Fibroblast of skin of abdomen (primary cell): ENCODE results near the gene DAO. TPM values are rescaled to one million over a fixed set of nuclear protein-coding genes. Genes with fewer than 3 reads are reported as not detected.
"Not testable (repeated sequence)": the region's sequence is repeated elsewhere in the genome, so short reads cannot be mapped to it uniquely, and the experiment has no call there.

ENCODE experiments used
- DNase-seq: peaks from one replicate; pipeline ENCODE4 v3.0.0-alpha.2; 2013
- polyA plus RNA-seq, 2 experiments: library from polyadenylated mRNA; unstranded; fragments of 120-200 nt; gene quantifications; one replicate each; pipeline ENCODE4 v1.2.1, GENCODE V29; 2013; ENCODE audit not compliant: insufficient read length in 2 of 2

Gene DAO
- not detected for polyA plus RNA-seq (2013, experiment 1 of 2; ENCODE audit: insufficient read length)
- polyA plus RNA-seq (2013, experiment 2 of 2; ENCODE audit: insufficient read length) = not detected

DNA sequence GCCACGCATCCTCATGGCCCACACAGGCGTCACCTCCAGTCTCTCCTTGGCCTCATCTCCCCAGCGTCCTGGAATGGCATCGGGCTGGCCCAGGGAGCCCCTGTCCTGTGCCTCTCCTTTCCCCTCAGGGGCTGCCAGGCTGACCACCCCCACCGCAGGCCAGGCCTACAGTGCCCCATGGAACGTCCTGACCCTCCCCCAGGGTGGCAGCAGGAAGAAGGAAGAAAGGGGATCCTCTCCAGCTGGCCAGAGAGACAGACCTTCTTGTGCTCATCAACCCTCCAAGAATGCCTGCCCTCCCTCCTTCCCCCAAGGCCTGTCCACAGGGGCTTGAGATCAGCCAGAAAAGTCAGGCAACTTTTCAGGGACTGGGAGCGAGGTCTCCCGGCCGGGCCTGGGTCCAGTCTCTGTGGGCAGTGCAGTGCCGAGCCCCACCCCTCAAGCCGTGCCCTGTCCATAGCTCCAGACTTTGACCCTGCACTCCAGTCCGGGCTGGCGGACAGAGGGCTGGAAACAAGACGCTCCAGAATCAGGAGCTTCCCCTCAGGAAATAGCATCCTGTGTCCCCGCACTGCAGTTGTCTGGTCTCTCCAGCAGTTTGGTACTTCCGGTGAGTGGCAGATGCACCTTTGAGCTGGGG lies at the start of gene DAO:
TSS of gene DAO (plus strand) at position 478 of the 640 bp plus-strand sequence. CDS start 4,915 bp downstream, outside the sequence.
- DNase-seq = no peak

DNA sequence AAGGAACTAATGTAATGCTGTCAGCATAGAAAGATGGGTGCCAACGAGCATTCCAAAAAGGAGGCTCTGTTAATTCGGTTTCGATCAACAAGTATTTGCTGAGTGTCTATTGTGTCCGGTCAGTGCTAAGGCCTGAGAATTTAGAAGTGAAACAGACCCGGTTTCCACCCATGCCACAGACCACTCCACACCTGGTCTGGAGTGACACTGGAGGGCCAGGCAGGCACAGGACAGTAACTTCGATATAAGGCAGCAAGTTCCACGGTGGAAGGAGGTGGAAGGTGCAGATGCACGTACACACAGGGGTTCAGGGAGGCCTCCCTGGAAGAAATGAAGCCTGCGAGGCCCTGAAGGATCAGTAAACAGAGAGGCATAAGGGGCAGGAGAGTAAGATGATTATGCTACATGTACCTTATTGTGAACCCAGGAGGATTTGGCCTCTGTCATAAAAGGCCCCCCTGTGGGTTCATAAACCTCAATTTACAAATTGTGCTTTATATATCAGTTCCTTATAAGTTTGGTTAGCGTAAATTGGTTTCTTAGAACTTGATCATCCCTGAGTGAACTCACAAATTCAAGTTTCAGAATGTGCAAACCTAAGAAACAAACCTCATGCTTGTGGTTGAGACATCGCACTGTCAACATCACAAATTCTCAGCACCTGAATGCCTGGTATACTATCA lies 48.4 kb upstream of the DAO start:
- no peak for DNase-seq

DNA sequence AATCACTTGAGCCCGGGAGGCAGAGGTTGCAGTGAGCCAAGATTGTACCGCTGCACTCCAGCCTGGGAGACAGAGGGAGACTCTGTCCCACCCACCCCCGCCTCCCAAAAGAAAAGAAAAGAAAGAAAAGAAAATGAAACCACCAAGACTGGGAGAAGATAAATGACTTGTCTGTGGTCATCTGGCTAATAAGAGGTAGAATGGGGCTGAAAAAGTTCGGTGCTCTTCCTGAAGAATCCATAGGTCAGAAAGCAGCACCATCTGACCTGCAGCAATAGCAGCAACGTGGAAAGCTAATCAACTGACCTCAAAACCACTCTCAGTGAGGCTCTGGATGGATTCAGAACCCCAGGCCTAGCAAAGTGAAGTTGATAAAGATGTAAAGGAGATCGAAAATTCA lies 47.7 kb upstream of the DAO start:
- no peak for DNase-seq

DNA sequence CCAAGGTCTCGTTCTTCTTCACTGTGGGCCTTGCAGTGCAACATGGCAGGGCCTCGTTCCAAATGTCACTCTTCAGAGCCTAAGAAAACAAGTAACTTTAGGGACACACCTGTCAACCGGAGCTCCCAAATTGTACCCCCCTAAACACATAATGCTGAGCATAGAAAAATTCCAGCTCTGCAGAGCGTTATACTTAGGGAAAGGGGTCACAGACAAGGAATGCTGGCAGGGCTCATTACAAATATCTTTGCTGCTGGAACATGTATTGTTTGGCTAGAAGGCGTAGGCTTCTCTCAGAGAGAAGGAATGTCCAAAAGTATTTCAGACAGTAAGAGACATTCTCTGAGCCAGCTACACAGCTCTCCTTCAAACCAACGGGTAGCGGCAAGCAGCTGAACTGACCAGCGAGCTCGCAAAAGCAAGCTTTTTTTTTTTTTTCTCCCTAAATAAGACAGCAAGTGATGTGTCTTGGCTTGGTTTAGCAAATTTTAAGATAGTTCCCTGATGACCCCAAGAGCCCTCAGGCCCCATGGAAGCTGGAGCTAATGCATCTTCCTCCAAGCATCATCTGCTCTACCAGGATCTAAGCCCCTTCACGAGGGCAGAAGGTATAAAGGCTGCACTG lies 47.0 kb upstream of the DAO start:
- DNase-seq = peak; percentile 92

DNA sequence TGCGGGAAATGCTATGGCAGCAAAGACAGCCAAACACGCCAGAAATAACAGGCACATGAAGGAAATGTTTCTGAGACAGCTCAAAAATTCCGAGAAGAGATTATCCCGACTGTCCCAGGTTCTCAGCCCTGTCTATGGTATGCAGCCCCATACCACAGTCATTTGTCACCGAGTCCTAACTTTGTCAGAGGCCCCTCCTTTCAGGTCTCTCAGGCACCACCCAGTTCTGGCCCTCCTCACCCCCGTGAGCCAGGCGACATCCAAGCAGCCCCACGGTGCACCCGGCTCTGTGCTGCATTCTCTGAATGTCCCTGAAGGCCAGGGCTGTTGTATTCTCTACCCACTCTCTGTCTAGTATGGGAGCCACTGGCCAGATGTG lies 46.5 kb upstream of the DAO start:
- DNase-seq = peak; percentile 94

DNA sequence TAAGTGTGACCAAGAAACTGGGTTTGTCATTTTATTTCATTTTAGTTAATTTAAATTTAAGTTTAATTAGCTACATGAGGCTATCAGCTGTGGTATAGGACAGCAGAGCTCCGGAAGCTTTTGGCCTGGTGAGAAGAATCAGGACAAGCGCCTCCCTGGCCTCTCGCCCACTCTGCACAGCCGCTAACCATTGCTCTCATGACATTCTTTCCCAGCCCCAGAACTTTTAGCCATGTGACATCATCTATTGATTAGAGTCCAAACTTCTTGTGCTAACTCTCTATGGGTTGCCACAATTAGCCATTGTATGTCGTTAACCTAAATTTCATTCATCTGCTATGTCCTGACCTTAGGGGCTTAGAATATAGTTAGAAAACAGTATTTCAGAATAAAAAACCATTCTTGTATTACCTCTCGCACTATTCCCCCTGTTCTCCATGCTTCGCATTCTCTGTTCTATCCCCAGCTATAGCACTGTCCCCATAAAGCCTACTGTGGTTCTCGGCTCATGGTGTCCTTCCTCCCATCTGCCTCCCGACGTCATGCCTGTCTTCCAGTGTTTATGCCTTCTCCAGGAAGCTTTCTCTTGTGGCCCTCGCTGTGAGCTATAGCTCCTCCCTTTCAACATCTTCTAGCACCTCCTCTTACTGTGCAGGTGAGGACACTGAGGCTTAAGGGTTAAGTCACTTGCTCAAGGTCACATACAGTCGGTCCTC lies 46.0 kb upstream of the DAO start:
- DNase-seq = peak; percentile 81

DNA sequence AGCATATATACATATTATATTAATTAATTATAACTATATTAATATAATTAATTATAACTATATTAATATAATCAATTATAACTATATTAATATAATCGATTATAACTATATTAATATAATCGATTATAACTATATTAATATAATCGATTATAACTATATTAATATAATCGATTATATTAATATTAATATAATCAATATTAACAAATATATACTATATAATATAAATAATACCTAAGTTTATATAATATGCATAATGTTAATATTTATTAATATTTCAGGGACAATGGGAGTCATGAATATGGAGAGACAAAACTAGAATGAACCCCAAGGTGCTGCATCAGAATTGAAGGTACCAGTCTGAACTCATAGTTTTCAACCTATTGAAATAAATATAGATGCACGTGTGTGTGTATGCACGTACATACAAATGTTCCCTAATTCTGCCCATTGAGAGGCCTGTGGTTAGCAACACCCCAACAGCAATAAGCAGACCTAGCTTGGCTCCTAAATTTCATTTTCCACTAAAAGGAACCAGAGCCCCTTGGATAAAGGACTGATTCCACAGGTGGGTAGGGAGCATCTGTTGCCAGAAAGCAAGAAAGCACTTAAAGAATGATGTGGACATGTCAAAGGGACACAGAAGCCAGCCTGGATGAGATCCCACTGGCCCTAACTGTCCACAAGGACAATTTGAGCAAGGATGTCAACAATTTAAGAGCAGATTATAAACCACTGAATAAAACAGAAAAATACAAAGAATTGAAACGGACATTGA lies 43.8 kb upstream of the DAO start:
- DNase-seq = no peak

DNA sequence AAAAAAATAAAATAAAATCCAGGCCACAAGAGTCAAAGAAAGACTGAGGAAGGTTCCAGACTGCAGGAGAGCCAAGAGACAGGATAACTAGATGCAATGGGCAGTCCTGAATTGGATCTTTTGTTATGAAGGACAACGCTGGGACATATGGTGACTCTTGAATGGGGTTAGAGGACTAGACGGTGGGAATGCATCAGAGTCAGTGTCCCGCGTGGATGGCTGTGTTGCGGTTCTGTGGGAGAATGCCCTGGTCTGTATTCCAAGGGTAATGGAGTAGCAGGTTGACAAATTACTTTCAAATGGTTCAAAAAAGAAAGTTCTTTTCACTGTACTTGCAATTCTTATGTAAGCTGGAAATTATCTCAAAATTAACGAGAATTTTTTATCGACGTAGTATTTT lies 42.7 kb upstream of the DAO start:
- DNase-seq = no peak

DNA sequence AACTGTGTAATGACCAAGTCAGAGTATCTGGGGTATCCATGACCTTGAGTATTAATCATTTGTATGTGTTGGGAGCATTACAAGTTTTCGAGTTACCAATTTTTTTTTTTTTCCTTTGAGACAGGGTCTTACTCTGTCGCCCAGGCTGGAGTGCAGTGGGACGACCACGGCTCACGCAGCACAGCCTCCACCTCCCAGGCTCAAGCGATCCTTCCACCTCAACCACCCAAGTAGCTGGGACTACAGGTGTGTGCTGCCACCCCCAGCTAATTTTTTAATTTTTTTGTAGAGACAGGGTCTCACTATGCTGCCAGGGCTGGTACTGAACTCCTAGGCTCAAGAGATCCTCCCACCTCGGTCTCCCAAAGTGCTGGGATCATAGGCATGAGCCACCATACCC lies 42.2 kb upstream of the DAO start:
- no peak for DNase-seq

DNA sequence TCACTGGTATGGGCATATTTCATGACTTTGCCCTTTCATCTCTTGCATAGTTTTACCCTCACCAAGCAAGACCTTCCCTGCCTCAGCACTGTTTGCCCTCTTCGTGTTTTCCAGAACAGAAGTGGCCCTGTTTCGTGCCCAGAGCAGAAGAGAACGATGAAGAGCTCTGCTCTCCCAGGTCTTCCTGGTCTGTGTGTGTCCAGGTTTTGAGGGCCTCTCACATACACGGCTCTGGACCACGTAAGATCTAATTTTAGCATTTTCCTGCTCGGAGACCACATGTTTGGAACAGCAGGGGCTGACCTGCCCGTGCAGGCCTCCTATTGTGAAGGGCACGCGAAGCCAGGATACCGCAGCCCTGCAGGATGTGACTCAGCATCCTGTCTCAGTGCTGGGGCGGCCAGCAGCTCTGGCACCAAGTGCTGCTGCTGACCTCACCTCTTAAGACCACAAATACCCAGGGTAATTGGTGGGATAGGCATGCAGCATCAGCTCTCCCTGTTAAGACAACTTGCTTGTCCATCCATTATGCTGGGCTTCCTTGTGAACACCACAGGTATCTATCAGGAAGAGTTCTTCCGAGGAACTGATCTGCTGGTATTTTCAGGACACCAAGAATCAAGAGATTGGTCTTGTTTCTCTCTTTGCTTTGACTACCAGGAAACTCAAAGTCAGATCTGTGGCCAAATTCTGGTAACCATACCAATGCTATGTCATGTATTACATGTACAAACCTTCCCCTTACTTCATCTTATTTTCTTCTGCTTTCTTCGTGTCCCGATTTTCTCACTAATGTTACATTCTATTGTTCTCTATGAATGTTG lies 41.5 kb upstream of the DAO start:
- DNase-seq = peak; percentile 100

DNA sequence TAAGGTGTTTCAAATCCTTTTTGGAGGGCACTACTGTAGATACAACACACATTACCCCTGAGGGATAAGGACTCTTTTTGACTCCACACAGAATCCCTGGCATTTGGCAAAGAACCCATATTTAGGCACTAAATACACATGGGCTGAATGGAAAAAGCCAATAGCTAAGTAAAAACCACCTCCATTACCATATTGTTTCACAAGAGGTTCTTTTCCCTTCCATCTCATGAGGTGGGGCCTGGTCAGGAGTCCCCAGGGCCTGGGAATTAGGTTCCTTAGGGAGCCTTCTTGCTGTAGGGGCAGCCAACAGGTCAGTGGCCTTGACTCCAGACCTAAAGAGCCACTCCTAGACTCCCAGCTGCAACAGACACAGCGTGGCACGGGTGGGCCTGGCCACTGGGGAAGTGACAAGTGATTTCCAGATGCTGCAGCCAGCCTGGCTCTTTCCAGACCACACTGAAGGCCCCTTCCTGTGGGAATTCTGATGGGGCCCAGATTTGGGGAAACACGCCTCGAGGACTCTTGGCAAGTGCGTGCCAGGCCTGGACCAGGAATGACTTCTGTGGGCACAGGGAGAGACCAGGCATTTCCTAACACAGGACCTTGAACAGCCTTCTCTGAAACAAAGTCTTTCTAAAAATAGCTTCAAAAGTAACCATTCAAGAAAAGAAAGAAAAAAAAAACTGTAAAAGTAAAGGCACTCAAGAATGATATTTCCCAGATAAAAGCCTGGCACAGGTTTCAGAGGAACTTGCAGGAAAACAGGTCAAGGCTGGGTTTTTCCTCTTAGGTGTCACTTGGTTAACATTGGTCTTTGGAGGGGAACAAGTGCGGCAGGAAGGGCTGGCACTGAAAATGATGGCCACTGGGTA lies 40.6 kb upstream of the DAO start:
- DNase-seq = peak; percentile 74

DNA sequence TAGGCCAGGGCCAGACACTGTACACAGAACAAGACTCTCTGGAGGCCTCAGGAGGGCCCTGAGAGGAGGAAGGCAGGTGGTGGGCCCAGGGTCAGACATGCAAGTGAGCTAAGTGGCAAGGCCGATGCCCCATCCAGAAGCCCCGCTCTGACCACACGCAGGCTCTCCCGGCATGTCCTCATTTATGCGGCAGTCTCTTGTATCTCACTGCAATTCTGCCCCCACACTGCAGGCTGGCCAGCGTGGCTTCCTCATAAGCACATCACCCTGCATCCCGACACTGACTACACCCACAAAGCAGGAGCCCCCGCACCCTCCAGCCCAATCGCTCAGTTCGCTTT lies 40.0 kb upstream of the DAO start:
- no peak for DNase-seq

DNA sequence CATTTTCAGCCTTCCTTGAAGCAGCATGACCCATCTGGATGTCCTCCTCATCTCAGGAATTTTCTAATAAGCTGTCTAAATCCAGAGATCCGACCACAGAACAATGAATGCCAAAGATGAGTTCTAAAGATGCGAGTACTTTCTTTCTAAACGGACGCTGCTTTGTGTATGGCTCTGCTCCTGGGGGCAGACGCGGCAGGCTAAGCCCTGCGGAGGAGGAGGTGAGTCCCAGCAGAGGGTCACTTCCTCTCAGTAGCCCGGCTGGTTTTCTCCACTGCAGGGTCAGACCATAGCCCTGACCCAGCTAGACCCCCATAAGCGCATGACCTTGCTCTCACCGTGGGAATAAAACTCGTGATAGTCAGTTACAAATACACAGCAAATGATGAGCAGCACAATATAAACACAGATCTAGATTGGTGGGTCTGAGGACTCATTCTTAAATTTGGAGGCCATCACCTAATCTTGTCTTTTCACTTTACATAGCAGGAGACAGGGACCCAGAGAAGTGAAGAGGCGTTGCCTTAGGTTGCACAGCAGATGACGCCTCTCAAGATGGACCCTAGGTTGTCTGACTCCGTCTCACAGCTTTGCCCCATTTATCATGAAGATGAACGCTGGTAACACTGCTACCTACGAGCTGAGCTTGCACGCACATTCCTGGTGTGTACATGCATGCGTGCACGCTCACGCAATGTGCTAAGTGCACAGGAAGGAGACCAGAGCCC lies 39.1 kb upstream of the DAO start:
- peak; percentile 73 for DNase-seq

DNA sequence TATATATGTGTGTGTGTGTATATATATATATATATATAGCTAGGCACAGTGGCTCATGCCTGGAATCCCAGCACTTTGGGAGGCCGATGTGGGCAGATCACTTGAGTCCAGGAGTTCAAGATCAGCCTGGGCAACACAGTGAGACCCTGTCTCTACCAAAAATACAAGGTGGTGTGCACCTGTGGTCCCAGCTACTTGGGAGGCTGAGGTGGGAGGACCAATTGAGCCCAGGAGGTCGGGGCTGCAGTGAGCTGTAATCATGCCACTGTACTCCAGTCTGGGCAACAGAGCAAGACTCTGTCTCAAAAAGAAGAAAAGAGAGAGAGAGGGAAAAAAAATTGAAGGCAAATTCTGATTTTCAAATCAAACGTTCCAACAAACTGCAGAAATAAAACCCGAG lies 38.1 kb upstream of the DAO start:
- DNase-seq = not testable (repeated sequence)

DNA sequence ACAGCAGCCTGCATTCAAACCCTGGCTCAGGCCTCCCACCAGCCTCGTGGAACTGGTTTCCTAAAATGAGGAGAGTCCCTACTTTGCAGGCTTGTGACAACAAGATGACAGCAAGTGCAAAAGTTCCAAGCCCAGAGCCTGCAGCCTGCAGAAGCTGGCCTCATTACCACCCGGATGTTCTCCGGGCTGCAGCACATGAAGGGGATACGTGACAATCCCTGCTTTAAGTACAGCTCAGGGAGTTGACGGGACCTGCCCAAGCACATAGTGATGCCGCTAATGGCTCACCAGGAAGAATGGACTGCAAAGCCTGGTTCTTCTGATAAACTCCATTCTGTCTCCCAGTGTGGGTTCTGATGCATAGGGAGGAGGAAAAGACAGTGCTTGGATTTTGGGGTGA lies 37.5 kb upstream of the DAO start:
- no peak for DNase-seq

DNA sequence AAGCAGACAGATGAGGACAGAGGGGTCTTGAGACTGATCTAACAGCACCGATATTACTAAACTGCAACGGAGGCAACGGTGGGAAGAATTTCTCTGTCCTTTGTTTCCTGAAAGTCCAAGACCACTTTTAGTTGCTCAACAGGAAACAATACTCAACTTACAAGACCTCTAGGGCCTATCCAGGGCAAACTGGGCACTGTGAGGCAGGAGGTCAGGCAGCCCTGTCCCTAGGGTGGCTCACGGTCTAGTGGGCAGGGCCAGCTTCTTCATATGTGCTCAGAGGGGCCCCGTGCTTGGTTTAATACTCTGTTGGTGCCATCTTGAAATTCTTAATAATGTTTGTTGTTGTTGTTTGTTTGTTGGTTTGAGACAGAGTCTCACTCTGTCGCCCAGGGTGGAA lies 36.7 kb upstream of the DAO start:
- no peak for DNase-seq

DNA sequence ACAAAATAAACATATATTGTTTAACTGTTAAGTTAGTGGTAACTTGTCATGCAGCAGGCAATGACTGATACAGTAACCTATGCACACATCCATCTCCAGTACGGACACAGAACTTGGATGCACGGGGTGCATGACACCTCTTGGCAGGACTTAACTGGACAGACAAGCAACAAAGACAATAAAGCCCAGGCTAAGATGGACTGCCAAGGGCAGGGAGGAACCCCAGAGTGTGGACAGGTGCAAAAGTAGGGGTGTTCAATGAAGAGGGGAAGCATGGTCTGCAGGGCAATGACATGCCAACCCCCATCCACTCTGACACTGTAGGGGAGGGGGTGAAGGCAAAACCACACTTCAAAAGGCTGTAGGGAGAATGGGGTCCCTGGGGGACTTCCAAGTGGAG lies 34.2 kb upstream of the DAO start:
- DNase-seq = no peak

DNA sequence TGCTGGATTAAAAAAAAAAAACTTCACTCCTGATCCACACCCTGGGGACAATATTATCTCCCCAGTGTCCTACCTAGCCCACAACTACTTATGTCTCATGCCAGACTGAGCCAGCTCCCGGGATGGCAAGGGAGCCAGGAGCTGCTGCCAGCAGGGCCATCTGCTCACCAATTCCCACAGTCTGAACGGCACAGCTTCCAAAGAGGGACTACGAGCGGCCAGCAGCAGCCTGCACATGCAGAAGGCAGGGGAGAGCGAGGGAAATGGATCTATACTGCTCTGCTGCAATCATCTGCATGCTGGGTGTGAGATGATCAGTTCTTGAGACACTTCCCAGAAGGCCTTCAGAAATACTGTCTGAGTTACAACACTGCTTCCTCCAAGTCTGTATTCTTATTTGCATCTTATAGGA lies 33.6 kb upstream of the DAO start:
- DNase-seq = no peak

DNA sequence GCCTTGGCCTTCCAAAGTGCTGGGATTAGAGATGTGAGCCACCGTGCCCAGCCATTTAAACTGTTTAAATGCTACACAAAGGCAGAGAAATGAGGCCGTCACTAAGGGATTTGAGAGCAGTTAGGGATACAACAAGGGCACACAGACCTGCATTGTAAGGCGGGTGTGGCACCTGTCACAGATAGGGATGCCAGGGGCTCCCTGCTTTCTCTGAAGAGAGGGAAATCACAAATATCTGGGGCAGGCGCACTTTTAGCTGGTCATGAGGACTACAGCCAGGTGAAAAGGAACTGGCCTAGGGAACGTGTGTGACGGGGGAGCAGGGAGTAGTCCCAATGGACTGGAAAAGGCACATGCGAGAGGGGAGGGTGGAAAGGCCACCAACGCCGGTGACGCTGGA lies 32.2 kb upstream of the DAO start:
- no peak for DNase-seq

DNA sequence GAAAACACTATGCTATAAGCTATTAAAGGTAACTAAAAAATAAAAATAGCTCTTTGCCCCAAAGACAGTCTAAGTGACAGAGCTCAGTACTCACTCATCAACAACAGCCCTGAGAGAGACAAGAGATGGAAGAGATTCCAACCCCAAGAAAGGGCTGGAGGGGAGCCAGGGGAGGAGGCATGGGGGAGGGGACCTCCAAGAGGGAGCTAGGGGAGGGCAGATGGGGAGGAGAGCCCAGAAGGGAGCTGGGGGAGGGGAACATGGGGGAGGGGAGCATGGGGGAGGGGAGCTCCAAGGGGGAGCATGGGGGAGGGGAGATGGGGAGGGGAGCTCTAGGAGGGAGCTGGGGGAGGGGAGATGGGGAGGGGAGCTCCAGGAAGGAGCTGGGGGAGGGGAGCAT lies 30.2 kb upstream of the DAO start:
- peak; percentile 83 for DNase-seq
